ENCODE results near the gene NDRG2.

NDRG2 gene

DNA sequence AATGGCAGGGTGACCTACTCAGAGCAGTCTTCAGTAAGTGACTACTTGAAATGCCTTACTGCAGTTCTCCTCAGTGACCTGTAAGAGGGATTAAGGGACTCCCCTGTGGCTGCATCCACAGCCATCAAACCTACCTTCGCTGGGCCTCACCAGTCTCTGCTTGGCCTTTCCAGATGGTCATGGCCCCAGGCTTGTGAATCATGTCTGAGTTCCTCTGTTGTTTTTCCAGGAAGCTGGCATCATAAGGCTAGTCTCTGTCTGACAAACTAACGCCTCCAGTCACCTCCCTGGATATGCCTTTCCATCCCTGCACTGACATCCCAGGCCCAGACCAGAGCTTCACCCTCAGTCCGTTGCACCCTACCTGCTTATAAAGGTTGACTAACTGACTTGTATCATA, 55.5 kb downstream of the NDRG2 start:
- DNase-seq (ENCODE audit: low read depth): no peak
